NCI-H524 (cell line): Measurements from ENCODE around the gene DDX27.
A peak's percentile ranks its signal among the peaks of the same experiment; 100 is the strongest.
"Not testable (repeated sequence)": the region's sequence is repeated elsewhere in the genome, so short reads cannot be mapped to it uniquely, and the experiment has no call there.

Experiments used
- DNase-seq, 2 experiments: peaks; one replicate each; lab custom pipeline; 2025; lab: John Stamatoyannopoulos, UW

Gene DDX27, protein sequence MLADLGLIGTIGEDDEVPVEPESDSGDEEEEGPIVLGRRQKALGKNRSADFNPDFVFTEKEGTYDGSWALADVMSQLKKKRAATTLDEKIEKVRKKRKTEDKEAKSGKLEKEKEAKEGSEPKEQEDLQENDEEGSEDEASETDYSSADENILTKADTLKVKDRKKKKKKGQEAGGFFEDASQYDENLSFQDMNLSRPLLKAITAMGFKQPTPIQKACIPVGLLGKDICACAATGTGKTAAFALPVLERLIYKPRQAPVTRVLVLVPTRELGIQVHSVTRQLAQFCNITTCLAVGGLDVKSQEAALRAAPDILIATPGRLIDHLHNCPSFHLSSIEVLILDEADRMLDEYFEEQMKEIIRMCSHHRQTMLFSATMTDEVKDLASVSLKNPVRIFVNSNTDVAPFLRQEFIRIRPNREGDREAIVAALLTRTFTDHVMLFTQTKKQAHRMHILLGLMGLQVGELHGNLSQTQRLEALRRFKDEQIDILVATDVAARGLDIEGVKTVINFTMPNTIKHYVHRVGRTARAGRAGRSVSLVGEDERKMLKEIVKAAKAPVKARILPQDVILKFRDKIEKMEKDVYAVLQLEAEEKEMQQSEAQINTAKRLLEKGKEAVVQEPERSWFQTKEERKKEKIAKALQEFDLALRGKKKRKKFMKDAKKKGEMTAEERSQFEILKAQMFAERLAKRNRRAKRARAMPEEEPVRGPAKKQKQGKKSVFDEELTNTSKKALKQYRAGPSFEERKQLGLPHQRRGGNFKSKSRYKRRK

DNA sequence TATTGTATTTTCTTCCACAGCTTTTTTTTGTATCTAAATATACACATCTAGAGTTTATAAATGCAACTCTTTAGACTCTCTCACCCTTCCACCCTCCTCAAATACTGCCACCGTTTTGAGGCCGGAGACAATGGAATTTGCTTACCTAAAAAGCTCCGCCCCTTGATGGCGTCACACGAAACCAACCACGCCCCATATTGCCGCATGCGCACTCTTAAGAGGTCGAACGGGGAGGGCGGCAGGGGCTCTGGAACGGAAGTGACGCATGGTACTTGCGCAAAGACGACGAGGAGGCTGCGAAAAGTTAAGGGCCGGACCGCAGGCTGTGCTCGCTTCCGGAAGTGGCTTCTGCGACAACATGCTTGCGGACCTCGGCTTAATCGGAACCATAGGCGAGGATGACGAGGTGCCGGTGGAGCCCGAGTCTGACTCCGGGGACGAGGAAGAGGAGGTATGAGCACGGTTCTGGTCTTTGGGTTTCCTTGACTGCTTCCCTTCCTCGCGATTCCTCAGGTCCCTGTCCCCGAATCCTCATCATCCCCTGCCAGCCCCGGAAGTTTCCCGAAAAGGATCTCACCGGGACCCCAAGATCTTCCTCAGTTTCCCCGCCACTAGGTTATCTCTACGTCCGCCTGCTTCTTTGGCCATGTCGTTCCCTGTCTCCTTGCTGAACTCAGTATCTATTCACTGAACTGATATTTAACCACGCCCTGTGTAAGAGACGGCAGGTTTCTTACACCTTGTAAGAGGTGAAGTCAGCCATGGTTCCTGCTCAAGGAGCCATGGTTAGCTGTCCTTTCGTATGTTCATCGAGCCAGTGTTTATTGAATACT is at the start of gene DDX27:
Gene DDX27, plus strand, starts transcription at position 326 of the 833 bp plus-strand sequence. Its CDS starts 33 bp downstream, at position 359.
- DNase-seq: peak; percentile 98 to 99

DNA sequence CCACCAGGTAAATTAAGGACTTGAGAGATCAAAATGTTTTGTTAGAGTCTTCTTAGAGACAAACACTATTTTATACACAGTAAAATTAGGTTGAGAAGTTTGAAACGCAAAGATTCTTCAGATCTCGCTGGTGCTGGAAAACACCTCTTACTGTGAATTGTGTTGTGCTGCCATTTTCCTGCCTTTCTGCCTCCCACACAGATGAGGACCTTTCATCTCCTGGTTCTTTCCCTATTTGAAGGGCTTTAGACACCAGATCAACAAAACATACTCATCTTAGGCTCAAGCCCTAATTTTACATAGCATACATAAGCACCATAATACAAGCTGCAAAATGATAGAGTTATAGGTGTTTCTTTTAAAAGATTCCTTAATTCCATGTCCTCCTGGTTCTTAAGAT is 49.7 kb upstream of the DDX27 start:
- no peak for DNase-seq

DNA sequence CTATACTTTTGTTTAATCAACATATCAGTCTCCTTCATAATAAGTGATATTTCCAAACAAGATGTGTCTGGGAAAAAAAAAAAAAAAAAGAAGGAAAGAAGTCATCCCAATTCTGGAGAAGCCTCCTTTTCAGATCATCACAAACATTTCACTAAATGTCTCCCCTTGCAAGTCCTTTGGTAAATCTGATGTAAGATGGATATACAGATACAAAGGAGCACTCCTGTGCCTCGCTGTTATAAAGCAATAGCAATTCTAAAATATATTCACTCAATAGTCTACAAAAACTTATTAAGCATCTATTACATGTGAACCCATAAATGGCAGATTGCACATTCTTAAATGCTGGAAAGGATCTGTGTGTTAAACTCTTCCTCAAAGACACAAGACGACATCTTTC is 48.5 kb upstream of the DDX27 start:
- DNase-seq: no peak

DNA sequence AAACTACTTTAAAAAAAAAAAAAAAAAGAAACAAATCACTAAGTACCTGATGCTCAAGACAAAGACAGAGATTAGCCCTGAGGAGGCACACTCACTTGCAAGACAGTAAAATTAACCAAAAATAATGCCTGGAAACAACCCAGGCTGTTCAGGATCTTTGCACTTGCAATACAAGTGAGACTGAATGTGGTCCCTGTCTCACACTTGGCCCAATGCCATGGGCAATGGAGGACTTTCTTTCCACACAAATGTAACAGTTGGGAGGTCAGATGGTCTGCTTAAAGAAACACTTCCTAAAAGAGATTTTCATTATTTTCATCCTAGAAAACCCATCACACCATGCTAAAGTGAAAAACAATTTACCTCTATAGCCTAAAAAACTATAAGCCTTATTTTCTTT is 47.3 kb upstream of the DDX27 start:
- DNase-seq: peak; percentile 4 to 40

DNA sequence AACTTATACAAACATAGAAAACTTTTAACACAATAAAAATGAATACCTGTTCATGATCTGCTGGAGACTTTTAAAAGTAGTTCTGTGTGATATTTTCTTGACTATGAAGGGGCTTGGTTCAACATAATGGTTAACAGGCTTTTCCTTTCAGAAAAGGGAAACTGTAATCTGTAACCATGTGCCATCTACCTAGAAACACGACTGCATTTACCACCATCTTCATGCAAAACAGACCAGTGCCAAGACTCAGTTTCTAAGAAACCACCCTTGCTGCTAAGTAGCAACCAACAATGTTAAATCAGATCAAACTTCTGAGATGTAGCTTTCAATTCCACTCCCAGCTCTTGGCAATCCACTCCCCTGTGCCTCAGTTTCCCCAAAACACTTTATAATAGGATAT is 46.8 kb upstream of the DDX27 start:
- DNase-seq: no peak

DNA sequence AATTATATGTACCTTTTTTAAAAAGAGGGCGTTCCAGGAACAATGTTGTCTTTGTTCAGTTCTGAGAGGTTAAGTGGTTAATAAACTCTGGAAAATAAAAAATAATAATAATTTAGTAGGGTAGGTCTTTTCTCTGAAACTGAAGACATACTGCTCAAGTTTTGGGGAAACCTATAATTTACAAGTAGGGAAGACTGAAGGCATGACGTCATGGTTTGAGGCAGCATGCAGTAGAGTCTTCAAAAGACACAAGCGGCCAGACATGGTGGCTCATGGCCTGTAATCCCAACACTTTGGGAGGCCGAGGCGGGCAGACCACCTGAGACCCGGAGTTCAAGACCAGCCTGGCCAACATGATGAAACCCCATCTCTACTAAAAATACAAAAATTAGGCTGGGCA is 45.0 kb upstream of the DDX27 start:
- DNase-seq: no peak

DNA sequence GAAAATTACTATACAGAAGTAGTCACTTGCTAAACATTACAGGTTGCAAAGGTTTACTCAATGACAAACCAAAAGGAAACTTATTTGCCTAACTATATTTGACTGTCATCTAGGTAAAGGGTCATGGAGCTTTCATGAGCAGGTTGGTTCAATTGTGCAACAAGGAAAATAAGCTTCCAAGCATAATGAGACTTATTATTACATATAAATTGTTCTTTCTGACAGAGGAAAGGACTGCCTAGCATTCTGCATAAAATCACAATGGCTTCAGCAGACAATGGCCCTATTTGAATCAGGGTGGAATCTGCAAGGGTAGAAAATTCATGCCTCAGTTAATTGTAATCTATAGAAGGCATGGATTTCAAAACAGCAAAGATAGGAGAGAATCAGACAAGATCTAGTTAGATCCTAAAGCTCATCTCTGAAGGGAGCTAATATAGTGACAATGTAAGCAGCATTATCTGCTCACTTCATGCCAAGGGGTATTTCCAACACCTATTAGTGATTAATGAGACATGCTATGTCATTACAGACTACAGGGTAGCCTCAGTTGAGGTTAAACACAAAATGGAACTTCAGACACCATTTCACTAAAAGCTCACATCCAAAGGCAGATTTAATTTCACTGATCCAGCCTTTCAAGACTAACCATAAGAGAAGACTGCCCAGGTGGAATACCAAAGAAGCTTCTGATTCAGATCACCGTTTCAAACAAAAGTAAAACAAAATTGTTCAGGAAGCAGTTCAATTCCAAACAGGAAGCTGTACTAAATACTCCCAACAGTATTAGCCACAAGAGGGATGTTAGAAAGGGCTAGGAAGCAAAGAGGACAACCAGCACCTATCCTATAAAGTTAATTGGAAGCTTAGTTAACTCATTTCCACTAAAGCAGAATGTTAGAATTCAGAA is 39.6 kb upstream of the DDX27 start:
- DNase-seq: no peak

DNA sequence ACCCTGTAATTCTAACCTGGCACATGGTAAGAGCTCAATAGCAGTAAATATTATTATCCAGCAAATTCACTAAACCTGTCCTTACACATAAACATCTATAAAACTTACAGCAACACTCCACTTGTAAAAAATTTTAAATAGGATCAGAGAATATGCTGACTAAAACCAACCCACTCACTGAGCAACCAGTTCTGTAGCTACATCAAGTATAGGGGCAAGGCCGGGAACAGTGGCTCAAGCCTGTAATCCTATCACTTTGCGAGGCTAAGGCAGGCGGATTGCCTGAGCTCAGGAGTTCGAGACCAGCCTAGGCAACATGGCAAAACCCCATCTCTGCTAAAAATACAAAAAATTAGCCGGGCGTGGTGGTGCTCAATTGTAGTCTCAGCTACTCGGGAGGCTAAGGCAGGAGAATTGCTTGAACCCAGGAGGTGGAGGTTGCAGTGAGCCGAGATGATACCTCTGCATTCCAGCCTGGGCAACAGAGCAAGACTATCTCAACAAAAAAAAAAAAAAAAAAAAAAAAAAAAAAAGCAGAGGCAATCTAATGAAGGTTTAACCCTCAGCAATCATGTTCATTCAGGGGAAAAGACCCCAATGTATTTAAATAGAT is 37.8 kb upstream of the DDX27 start:
- DNase-seq: peak in 1 of 2 experiments; percentile 2

DNA sequence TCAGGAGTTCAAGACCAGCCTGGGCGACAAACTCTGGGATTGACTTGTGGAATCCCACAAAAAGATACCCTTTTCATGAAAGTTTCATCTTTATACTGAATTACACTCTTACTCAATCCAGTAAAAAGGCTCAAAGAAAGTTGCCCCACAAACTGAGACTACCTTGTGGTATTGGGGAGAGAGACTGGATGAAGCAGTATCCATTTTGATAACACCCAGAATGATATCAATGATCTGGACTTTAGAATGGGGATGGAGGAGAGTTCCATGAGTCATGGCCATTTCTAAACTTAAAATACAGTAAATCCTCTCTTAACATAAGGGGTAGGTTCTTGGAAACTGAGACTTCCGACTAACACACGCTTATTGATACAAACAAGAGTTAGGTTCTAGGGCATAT is 35.8 kb upstream of the DDX27 start:
- DNase-seq: no peak

DNA sequence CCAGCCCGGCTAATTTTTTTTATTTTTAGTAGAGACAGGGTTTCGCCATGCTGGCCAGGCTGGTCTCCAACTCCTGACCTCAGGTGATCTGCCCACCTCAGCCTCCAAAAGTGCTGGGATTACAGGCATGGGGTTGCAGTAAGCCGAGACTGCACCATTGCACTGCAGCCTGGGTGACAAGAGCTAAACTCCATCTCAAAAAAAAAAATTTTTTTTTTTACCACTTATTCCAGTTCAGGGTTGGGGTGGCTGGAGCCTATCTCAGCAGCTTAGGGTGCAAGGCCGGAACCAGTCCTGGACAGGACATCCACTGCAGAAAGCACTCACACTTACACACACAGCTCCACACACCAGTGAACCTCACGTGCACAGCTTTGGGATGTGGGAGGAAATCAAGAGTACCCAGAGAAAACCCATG is 35.1 kb upstream of the DDX27 start:
- not testable (repeated sequence) for DNase-seq

DNA sequence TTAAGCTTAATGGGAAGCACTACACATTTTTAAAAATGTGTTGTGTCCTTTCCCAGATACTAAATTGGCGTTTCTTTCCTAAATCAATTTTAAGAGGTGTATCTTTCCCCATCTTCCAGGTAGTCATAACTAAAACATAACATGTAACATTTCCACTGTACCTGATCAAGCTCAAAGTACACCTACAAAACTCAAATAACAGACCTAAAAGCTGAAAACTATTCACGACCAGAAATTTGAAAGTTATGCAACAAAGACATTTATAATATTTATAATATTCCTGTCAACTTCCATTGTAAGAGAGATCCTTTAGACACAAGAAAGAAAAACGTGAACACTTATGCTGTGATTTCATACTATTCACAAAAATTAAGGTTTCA is 34.5 kb upstream of the DDX27 start:
- DNase-seq: no peak

DNA sequence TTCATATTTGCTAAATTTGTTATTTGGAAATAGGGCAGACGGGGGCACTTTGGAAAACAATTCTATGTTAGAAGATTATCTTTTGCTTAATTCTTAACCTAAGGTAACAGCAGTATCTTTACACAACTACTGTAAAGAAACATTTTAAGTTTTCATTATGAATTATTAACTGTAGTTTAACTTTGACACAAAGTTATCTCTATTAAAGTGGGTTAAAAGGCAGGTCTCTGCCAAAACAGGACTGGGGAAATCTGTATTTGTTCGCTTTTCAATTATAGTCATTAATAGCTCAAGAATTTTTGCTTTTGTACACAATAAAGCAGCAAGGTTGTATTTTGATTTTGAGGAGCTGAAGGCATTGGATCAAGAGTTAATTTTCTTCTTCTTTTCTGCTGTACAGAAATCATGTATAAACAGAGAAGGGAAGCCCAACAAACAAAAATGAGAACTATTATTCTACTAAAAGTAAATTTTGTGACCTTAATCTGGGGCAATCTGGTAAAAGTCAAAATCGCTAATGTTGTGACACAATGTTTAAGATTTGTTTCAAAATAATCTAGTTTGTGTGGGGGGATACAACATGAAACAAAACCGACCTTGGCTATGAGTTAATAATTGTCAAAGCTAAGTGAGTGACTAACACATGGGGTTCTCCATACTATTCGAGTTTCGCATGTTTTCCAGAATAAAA is 34.0 kb upstream of the DDX27 start:
- no peak for DNase-seq

DNA sequence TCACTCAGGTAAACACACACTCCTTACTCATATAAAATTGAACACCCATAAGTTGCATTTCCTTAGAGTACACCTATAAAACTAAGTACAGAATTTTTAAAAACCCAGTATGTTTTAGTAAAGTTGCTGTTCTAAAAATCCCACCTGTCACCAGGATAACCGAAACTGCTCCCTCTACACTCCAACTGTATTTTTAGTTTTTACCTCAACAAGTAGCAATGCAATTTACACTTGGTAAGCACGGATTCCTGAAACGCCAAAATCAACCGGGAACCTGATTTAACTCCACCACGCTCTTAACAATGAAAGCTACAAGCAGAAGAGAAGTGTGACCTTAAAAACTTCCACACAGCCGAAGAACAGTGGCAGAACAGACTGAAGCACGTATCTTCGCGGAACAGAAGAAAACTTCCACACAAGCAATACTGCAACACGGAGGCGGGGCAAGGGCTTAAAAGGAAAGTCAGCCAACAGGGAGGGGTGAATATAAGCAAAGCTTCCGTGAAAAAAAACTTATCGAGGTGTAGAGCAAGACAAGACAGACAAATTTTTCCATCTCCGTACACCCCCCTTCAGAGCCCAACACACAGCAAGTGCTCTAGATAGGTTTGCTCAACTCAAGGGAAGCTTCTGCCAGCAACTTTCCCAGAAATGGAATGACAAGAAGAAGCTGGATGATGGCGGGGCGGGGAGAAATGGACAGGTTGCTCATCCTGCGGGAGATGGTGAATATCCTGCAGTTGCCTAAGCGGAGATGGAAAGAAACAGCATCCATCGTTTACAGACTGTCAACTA is 32.5 kb upstream of the DDX27 start:
- peak in 1 of 2 experiments; percentile 14 for DNase-seq

DNA sequence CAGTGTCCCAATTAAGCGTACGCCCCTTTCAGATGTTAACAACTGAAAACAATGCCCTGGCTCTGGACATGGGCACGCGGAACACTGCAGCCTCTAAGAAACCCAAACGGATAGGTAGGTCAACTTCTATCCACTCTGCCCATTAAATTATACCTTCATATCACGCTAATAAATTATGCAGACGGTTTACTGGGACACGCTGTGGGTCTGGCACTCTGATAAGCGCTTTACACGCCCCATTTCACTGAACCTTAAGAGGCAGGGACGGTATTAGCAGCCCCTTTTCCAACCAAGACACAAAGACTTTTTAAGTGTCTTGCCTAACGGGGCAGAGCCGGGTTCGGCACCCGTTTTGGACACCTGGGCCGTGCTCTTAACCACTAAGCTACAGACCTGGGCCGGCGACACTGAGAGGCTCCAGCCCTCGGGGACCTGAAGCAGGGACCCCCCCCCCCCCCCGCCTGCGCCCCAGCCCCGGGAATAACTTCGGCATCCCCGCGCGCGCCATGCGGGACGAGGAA is 31.8 kb upstream of the DDX27 start:
- peak in 1 of 2 experiments; percentile 38 for DNase-seq

DNA sequence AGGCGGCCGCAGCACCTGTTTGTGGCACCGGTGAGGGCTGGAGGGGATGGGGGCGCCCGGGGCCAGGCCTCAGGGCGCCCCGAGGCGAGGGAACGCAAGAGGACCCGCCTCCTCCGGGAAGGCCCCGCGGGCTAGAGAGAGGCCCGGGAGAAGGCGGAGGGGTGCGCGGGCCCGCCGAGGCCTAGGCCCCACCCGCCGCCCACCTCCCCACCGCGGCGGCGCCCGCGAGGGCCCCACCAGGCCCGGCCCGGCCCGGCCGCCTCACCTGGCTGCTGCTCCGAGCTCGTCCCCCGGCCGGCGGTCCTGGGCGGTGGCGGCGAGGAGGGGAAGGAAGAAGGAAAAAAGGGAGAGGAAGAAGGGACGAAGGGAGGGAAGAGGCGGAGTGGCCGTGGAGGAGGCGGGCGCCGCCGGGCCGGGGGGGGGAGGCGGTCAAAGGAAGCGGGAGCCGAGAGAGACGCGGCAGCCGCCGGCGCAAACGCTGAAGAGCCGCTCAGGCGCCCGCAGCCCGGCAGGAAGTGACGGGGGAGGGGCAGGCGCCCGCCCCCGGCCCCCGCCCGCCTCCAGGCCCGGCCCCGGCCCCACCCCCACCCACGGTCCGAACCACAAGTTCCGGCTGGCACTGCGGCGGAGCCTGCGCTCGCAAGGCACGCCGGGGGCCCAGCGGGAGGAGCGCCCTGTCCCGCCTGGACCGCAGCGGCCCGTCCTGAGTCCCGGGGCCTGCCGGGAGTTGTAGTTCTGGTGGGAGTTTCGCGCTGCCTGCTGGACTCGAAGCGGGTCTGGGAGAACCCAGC is 31.2 kb upstream of the DDX27 start, which contains the start of gene STAU1:
Gene STAU1, minus strand, starts transcription at position 484 of the 791 bp plus-strand sequence. CDS start 22,133 bp downstream, outside the sequence.
- DNase-seq: peak; percentile 92 to 94

DNA sequence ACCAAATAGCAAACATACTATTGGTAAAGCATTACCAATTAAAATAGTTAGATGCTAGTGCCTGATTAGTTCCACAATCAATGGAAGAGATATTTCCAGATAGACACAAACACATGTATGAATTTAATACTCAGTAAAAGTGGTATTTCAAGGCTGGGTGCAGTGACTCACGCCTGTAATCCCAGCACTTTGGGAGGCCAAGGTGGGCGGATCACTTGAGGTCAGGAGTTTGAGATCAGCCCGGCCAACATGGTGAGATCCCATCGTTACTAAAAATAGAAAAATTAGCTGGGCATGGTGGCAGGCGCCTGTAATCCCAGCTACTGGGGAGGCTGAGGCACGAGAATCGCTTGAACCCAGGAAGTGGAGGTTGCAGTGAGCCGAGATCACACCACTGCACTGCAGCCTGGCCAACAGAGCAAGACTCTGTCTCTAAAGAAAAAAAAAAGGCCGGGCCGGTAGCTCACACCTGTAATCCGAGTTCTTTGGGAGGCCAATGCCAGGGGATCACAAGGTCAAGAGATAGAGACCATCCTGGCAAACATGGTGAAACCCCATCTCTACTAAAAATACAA is 26.2 kb upstream of the DDX27 start:
- not testable (repeated sequence) for DNase-seq

DNA sequence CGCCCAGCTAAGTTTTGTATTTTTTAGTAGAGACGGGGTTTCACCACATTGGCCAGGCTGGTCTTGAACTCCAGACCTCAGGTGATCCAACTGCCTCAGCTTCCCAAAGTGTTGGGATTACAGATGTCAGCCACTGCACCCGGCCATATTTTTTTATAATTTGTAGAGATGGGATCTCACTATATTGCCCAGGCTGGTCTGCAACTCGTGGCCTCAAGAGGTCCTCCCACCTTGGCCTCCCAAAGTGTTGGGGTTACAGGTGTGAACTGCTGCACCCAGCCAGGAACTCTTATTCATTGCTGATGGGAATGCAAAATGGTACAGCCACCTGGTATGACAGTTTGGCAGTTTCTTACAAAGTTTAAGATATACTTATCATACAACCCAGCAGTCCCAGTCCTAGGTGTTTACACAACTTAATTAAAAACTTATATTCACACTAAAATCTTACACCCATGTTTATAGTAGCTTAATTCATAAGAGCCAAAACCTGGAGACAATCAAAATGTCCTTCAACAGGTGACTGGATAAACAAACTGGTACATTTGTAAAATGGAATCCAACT is 19.4 kb upstream of the DDX27 start:
- DNase-seq: no peak
